Measurements from ENCODE around the gene CMTM5. TPM values are rescaled to one million over a fixed set of nuclear protein-coding genes. Genes with fewer than 3 reads are reported as not detected.

The CMTM5 gene
- total RNA-seq, 1 donor from 2014 or later, result 2.0 TPM

GRCh38 chr14:23359722-23360447 lies 17.0 kb upstream of the CMTM5 start:
- no peak for TF ChIP-seq CTCF (conservative IDR thresholded peaks at IDR 0.05)
- Mint-ChIP-seq H3K27ac (ENCODE audit: unreplicated experiment) (no peak overlapping the region), H3K27me3 (ENCODE audit: low read depth) (peaks cover 2% of the 10 kb centered on the region), H3K9me3 (no peaks in the 10 kb centered on the region), H3K4me3 (peak overlapping the region; percentile 66), H3K4me1 (peaks cover 33% of the 10 kb centered on the region), H3K36me3 (ENCODE audit: low read depth) (peaks cover 13% of the 10 kb centered on the region)
- DNase-seq (ENCODE audit: low read depth, low spot score), result no peak

GRCh38 chr14:23360496-23360895 lies 16.4 kb upstream of the CMTM5 start:
- peaks cover 33% of the 10 kb centered on the region for H3K4me1 Mint-ChIP-seq

GRCh38 chr14:23361320-23361719 lies 15.5 kb upstream of the CMTM5 start:
- peaks cover 33% of the 10 kb centered on the region for H3K4me1 Mint-ChIP-seq
- TF ChIP-seq CTCF (conservative IDR thresholded peaks at IDR 0.05), result no peak
- H3K4me3 Mint-ChIP-seq, result peak overlapping the region; percentile 68
- H3K36me3 Mint-ChIP-seq (ENCODE audit: low read depth), result peaks cover 10% of the 10 kb centered on the region
- DNase-seq (ENCODE audit: low read depth, low spot score), result no peak
- peak overlapping the region; percentile 27 for H3K27ac Mint-ChIP-seq (ENCODE audit: unreplicated experiment)
- H3K9me3 Mint-ChIP-seq, result no peaks in the 10 kb centered on the region
- H3K27me3 Mint-ChIP-seq (ENCODE audit: low read depth), result peaks cover 2% of the 10 kb centered on the region

More at GRCh38 chr14:23360496-23360895, 16.4 kb upstream of the CMTM5 start:
- Mint-ChIP-seq H3K9me3 (no peaks in the 10 kb centered on the region), H3K4me3 (peak overlapping the region; percentile 66), H3K27ac (ENCODE audit: unreplicated experiment) (no peak overlapping the region), H3K36me3 (ENCODE audit: low read depth) (peaks cover 13% of the 10 kb centered on the region), H3K27me3 (ENCODE audit: low read depth) (peaks cover 2% of the 10 kb centered on the region)
- DNase-seq (ENCODE audit: low read depth, low spot score), result no peak
- no peak for TF ChIP-seq CTCF (conservative IDR thresholded peaks at IDR 0.05)

GRCh38 chr14:23361763-23362162 lies 15.1 kb upstream of the CMTM5 start:
- Mint-ChIP-seq H3K27me3 (ENCODE audit: low read depth) (peaks cover 2% of the 10 kb centered on the region), H3K4me1 (peaks cover 37% of the 10 kb centered on the region), H3K27ac (ENCODE audit: unreplicated experiment) (peak overlapping the region; percentile 27), H3K4me3 (peak overlapping the region; percentile 81), H3K9me3 (no peaks in the 10 kb centered on the region), H3K36me3 (ENCODE audit: low read depth) (peaks cover 10% of the 10 kb centered on the region)
- DNase-seq (ENCODE audit: low read depth, low spot score), result no peak
- no peak for TF ChIP-seq CTCF (conservative IDR thresholded peaks at IDR 0.05)

- DNase-seq (ENCODE audit: low read depth, low spot score), result no peak
- Mint-ChIP-seq H3K27ac (ENCODE audit: unreplicated experiment) (no peak overlapping the region), H3K36me3 (ENCODE audit: low read depth) (peaks cover 10% of the 10 kb centered on the region), H3K4me3 (peak overlapping the region; percentile 81), H3K9me3 (no peaks in the 10 kb centered on the region), H3K4me1 (peaks cover 42% of the 10 kb centered on the region), H3K27me3 (ENCODE audit: low read depth) (peaks cover 2% of the 10 kb centered on the region)
- peak; percentile 43 for TF ChIP-seq CTCF (conservative IDR thresholded peaks at IDR 0.05)
These were observed 14.6 kb upstream of the CMTM5 start for GRCh38 chr14:23362200-23362599.

Measured in neural crest cell (in vitro differentiated cells).